B cell (primary cell): ENCODE data around the gene CD44. TPM values are rescaled to one million over a fixed set of nuclear protein-coding genes. Genes with fewer than 3 reads are reported as not detected.

ENCODE experiments used
- ATAC-seq: fragments of 200-7000 bp; cut with Tn5 transposase; one replicate; pipeline ENCODE4 v1.10.0; 2021; ENCODE audit warnings: low read depth, mild to moderate bottlenecking, moderate number of reproducible peaks, moderate library complexity
- CTCF ChIA-PET: fragments of 350-600 bp; sonication (Branson Sonifier 250); formaldehyde crosslinking; loops from one replicate; lab custom pipeline; 2021; ENCODE audit warnings: antibody characterized with exemption, inconsistent platforms; lab: Charles Lee
- POLR2A ChIA-PET: fragments of 350-600 bp; sonication (Branson Sonifier 250); formaldehyde crosslinking; loops from one replicate; lab custom pipeline; 2021; ENCODE audit warnings: antibody characterized with exemption; lab: Charles Lee
- DNase-seq: peaks from one replicate; pipeline ENCODE4 v3.0.0; 2013
- H2AFZ ChIP-seq: 2 replicates; pipeline ENCODE4 v1.6.1; 2012; ENCODE audit warnings: mild to moderate bottlenecking, low read depth, low read length; ENCODE audit not compliant: insufficient read depth, poor library complexity, severe bottlenecking
- H3K27ac ChIP-seq, 2 donors: 1 replicate in 1 of 2; 2 replicates in 1 of 2; pipeline ENCODE4 v1.5.1; 2012 to 2013; ENCODE audit warnings: low read length in 2 of 2, mild to moderate bottlenecking in 2 of 2, moderate library complexity in 1 of 2
- H3K27me3 ChIP-seq, 4 experiments: fragments of 200-600 bp in 1 of 4; sonication (generic) in 1 of 4; replicated peaks in 1 of 4; 1 replicate in 2 of 4; 2 replicates in 2 of 4; pipeline versions ENCODE4 v1.6.1 to v1.7.0; 2013 to 2016; ENCODE audit warnings: low read length in 3 of 4, mild to moderate bottlenecking in 2 of 4, mixed read lengths in 1 of 4, moderate library complexity in 1 of 4; ENCODE audit not compliant: insufficient read depth in 4 of 4, control insufficient read depth in 3 of 4; ENCODE audit errors: control extremely low read depth in 1 of 4
- H3K36me3 ChIP-seq, 2 experiments: replicated peaks in 1 of 2; 1 replicate in 1 of 2; 2 replicates in 1 of 2; pipeline versions ENCODE4 v1.6.1 to v1.7.1; 2013; ENCODE audit warnings: low read length in 1 of 2; ENCODE audit not compliant: insufficient read depth in 2 of 2, control insufficient read depth in 1 of 2; ENCODE audit errors: control extremely low read depth in 1 of 2, extremely low read depth in 1 of 2
- H3K4me1 ChIP-seq, 2 donors: fragments of 200-600 bp in 1 of 2; sonication (generic) in 1 of 2; 1 replicate in 1 of 2; 2 replicates in 1 of 2; pipeline versions ENCODE4 v1.5.1 to v1.6.1; 2013 to 2017; ENCODE audit warnings: low read length in 2 of 2; ENCODE audit not compliant: control insufficient read depth in 2 of 2, insufficient read depth in 2 of 2
- H3K4me2 ChIP-seq: replicated peaks from 2 replicates; pipeline ENCODE3; 2012; ENCODE audit warnings: mild to moderate bottlenecking, low read depth, low read length; ENCODE audit not compliant: poor library complexity, severe bottlenecking
- H3K4me3 ChIP-seq, 5 experiments: fragments of 200-600 bp in 1 of 5; sonication (generic) in 1 of 5; 1 replicate in 3 of 5; 2 replicates in 2 of 5; pipeline versions ENCODE4 v1.5.1 to v1.7.0; 2011 to 2016; ENCODE audit warnings: low read length in 4 of 5, mild to moderate bottlenecking in 4 of 5, low read depth in 2 of 5, control low read depth in 1 of 5, moderate library complexity in 1 of 5; ENCODE audit not compliant: insufficient read depth in 1 of 5; ENCODE audit errors: control extremely low read depth in 1 of 5, extremely low read depth in 1 of 5
- H3K79me2 ChIP-seq: fragments of 200-600 bp; sonication (generic); one replicate; pipeline ENCODE4 v1.6.0; 2016; ENCODE audit warnings: low read length; ENCODE audit not compliant: control insufficient read depth, insufficient read depth
- H3K9ac ChIP-seq: fragments of 200-600 bp; sonication (generic); 2 replicates; pipeline ENCODE4 v1.6.1; 2017; ENCODE audit warnings: mild to moderate bottlenecking, low read length, moderate library complexity
- H3K9me3 ChIP-seq, 3 donors: one replicate each; pipeline versions ENCODE4 v1.6.1 to v1.7.1; 2013; ENCODE audit warnings: low read length in 2 of 3; ENCODE audit not compliant: control insufficient read depth in 2 of 3, insufficient read depth in 1 of 3; ENCODE audit errors: control extremely low read depth in 1 of 3
- H4K20me1 ChIP-seq: 2 replicates; pipeline ENCODE4 v1.6.0; 2012; ENCODE audit warnings: mild to moderate bottlenecking, low read length; ENCODE audit not compliant: insufficient read depth, control insufficient read depth, poor library complexity, severe bottlenecking
- H3K27ac Mint-ChIP-seq: one replicate; pipeline ENCODE4 v1.8.0; 2021; ENCODE audit warnings: mixed read lengths
- H3K27me3 Mint-ChIP-seq: one replicate; pipeline ENCODE4 v1.8.0; 2021; ENCODE audit warnings: mixed read lengths
- H3K4me1 Mint-ChIP-seq: one replicate; pipeline ENCODE4 v1.8.0; 2021; ENCODE audit warnings: mixed read lengths
- H3K4me3 Mint-ChIP-seq: one replicate; pipeline ENCODE4 v1.8.0; 2021; ENCODE audit warnings: mixed read lengths
- H3K9me3 Mint-ChIP-seq: one replicate; pipeline ENCODE4 v1.8.0; 2022; ENCODE audit warnings: mixed read lengths; ENCODE audit not compliant: insufficient read depth
- EZH2 ChIP-seq: IDR thresholded peaks from 2 replicates; pipeline ENCODE4 v1.6.1; 2012; ENCODE audit warnings: borderline replicate concordance, low read depth, mild to moderate bottlenecking, moderate library complexity, low read length; ENCODE audit not compliant: insufficient read depth, poor library complexity, severe bottlenecking
- WGBS: methylation state at CpG from one replicate; pipeline ENCODE4 v1.1.5; 2013; ENCODE audit warnings: missing lambda C conversion rate; ENCODE audit not compliant: insufficient coverage; 5-methylcytosine and 5-hydroxymethylcytosine counted together
- intact Hi-C: fragments of 100-400 bp; cut with micrococcal nuclease; formaldehyde crosslinking; loops from one replicate; pipeline ENCODE4 v1.10.0; 2022
- polyA plus RNA-seq: library from polyadenylated mRNA; depleted of rRNA; stranded (reverse); fragments of >200 nt; gene quantifications from 2 replicates; pipeline ENCODE4 v1.2.3, GENCODE V29; 2012
- total RNA-seq, 2 donors: library from RNA; stranded (reverse); fragments of 120-200 nt in 1 of 2; gene quantifications; 1 replicate in 1 of 2; 2 replicates in 1 of 2; pipeline versions ENCODE4 v1.2.3 to v1.2.4, GENCODE V29; 2013 to 2022
- TF ChIP-seq, protein P1 (sequence below): fragments of 200-600 bp; IDR thresholded peaks from one replicate; pipeline ENCODE4 v1.8.0; 2022; ENCODE audit warnings: antibody characterized with exemption, mild to moderate bottlenecking

CD44 gene
- total and polyA plus RNA-seq, 2 donors (not counting 1 experiment from before 2014, with no cell fraction given), result 261 to 896 TPM

DNA sequence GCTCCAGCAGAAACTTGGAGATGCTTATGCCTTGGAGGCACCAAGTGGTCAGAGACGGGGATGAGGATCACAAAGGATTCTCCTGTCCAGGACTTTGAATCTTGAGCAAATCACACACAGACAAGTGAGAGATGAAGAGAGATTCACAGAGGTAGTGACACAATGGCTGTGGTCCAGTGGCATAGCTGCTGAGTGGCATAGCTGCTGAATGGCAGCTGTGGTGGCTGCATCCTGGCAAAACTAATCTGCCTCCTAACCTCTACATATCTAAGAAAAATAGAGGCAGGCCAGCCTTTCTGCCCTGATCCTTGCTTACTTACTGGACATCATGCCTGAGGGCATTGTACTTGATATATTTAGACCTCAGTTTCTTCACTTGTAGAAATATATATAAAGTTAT is 102.6 kb downstream of the CD44 start:
- Histone ChIP-seq H3K9ac (no peak overlapping the region), H3K9me3 (no peaks in the 10 kb centered on the region), H3K27me3 (no peaks in the 10 kb centered on the region), H2AFZ (no peak overlapping the region), H3K79me2 (no peaks in the 10 kb centered on the region), H3K36me3 (no peaks in the 10 kb centered on the region), H3K27ac (no peak overlapping the region), H3K4me2 (no peak overlapping the region), H4K20me1 (no peaks in the 10 kb centered on the region), H3K4me1 (peaks cover 6 to 8% of the 10 kb centered on the region in 2 donors), H3K4me3 (no peak overlapping the region)
- Mint-ChIP-seq H3K9me3 (no peaks in the 10 kb centered on the region), H3K27me3 (peaks cover 2% of the 10 kb centered on the region), H3K4me1 (peaks cover 8% of the 10 kb centered on the region), H3K27ac (no peak overlapping the region), H3K4me3 (no peak overlapping the region)
- CTCF ChIA-PET, result interaction anchor here (7.8 to 10.1 kb wide), 2 partner anchors 150 to 315 kb away, joined by 64 to 73 read pairs; no protein-coding TSS in a partner anchor
- DNase-seq, result no peak
- intact Hi-C loops, result loop anchor here (2.0 kb wide), 1 partner anchor 15 kb away; no protein-coding TSS in a partner anchor
- POLR2A ChIA-PET, result no interaction called here
- no peak for TF ChIP-seq EZH2
- TF ChIP-seq, protein P1, sequence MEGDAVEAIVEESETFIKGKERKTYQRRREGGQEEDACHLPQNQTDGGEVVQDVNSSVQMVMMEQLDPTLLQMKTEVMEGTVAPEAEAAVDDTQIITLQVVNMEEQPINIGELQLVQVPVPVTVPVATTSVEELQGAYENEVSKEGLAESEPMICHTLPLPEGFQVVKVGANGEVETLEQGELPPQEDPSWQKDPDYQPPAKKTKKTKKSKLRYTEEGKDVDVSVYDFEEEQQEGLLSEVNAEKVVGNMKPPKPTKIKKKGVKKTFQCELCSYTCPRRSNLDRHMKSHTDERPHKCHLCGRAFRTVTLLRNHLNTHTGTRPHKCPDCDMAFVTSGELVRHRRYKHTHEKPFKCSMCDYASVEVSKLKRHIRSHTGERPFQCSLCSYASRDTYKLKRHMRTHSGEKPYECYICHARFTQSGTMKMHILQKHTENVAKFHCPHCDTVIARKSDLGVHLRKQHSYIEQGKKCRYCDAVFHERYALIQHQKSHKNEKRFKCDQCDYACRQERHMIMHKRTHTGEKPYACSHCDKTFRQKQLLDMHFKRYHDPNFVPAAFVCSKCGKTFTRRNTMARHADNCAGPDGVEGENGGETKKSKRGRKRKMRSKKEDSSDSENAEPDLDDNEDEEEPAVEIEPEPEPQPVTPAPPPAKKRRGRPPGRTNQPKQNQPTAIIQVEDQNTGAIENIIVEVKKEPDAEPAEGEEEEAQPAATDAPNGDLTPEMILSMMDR, result no peak
- WGBS, result 100% methylated on average over 1 of the region's 1 CpG
- ATAC-seq, result no peak

DNA sequence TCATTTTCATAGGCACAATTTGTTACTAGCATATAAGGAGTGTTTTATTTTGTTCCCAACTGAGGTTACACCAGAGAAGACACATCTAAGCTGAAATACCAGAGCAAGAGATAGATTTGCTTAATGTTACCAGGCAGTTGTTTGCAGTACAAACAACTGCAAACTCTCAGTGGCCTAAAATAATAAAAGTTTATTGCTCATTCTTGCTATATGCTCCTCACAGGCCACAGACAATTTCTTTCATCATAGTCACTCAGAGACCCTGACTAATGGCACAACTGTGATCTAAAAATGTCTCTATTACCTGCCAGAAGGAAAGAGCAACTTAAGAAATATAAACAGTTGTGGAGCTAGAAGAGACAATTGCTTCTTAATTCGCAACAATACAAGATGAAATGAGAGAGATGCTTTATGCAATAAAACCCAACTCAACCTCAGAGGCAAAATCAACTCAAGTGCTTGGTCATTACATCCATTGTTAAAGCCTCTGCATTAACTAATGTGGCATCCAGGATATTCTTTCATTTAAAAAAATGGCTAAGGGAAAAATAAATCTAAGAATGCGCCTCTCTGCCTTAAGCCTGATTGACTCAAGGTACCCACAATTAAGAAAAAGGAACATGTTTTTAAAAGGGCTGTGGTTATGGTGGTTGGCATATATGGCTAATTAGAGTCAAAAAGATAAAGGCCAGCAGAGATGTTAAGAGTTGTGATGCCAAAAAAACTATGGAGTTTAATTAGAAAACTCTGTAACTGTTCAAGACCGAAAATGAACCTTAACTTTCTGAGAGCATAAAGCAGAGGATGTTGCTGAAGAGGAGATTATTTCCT is 103.7 kb downstream of the CD44 start:
- ATAC-seq (no peak), DNase-seq (no peak)
- Mint-ChIP-seq H3K27ac (no peak overlapping the region), H3K27me3 (peaks cover 2% of the 10 kb centered on the region), H3K9me3 (no peaks in the 10 kb centered on the region), H3K4me3 (no peak overlapping the region), H3K4me1 (peaks cover 6% of the 10 kb centered on the region)
- Histone ChIP-seq H3K27me3 (no peaks in the 10 kb centered on the region), H3K4me1 (peaks cover 6 to 8% of the 10 kb centered on the region in 2 donors), H2AFZ (no peak overlapping the region), H3K36me3 (no peaks in the 10 kb centered on the region), H3K9me3 (no peaks in the 10 kb centered on the region), H3K27ac (no peak overlapping the region), H4K20me1 (no peaks in the 10 kb centered on the region), H3K79me2 (no peaks in the 10 kb centered on the region), H3K4me2 (no peak overlapping the region), H3K4me3 (no peak overlapping the region), H3K9ac (no peak overlapping the region)
- no CpG with 5 or more reads among the region's 3 CpGs for WGBS
- TF ChIP-seq EZH2, result no peak
- TF ChIP-seq, protein P1, result no peak
- ChIA-PET POLR2A (no interaction called here), CTCF (interaction anchor here (7.8 to 10.1 kb wide), 2 partner anchors 148 to 316 kb away, joined by 64 to 73 read pairs; no protein-coding TSS in a partner anchor)
- intact Hi-C loops, result no loop called here
